Cardiac muscle cell (in vitro differentiated cells and primary cell): ENCODE measurements around the gene RAP1GDS1. TPM values are rescaled to one million over a fixed set of nuclear protein-coding genes. Genes with fewer than 3 reads are reported as not detected.

Source experiments
- DNase-seq, 2 donors: peaks; one replicate each; pipeline versions ENCODE4 v3.0.0 to v3.0.0-alpha.2; 2010 to 2017; ENCODE audit warnings: low read depth in 1 of 2, low spot score in 1 of 2
- H3K27ac ChIP-seq: fragments of 200-600 bp; sonication (generic); 2 replicates; pipeline ENCODE4 v1.5.1; 2016
- H3K27me3 ChIP-seq: fragments of 200-600 bp; sonication (generic); 2 replicates; pipeline ENCODE4 v1.6.0; 2016; ENCODE audit warnings: control low read depth
- H3K36me3 ChIP-seq: fragments of 200-600 bp; sonication (generic); 2 replicates; pipeline ENCODE4 v1.5.1; 2016; ENCODE audit warnings: control low read depth
- H3K4me1 ChIP-seq: fragments of 200-600 bp; sonication (generic); 2 replicates; pipeline ENCODE4 v1.8.1; 2017; ENCODE audit warnings: low read depth, mild to moderate bottlenecking, mixed run types
- H3K4me3 ChIP-seq: fragments of 200-600 bp; sonication (generic); 2 replicates; pipeline ENCODE4 v1.5.1; 2016; ENCODE audit warnings: mild to moderate bottlenecking
- H3K9me3 ChIP-seq: fragments of 200-600 bp; sonication (generic); 2 replicates; pipeline ENCODE4 v1.5.1; 2017; ENCODE audit warnings: low read depth, mild to moderate bottlenecking, control low read depth
- CTCF ChIP-seq: IDR thresholded peaks from 2 replicates; pipeline ENCODE4 v1.5.1; 2012; ENCODE audit warnings: low read depth, mild to moderate bottlenecking, low read length
- polyA plus RNA-seq: library from polyadenylated mRNA; unstranded; fragments of >200 nt; fragmentation: Nextera tagmentation; extraction: Ambion mirVana; gene quantifications from 2 replicates; pipeline ENCODE4 v1.2.1, GENCODE V29; 2016
- total RNA-seq: library from RNA; depleted of rRNA; stranded (reverse); fragments of >200 nt; gene quantifications from 2 replicates; pipeline ENCODE4 v1.2.3, GENCODE V29; 2016

The RAP1GDS1 gene
- total and polyA plus RNA-seq, 2 experiments from 2014 or later = 34.8 to 42.8 TPM

GRCh38 chr4:98305576-98305975 is 44.4 kb downstream of the RAP1GDS1 start:
- H3K4me3 ChIP-seq = no peak overlapping the region
- no peak for TF ChIP-seq CTCF
- no peaks in the 10 kb centered on the region for H3K27me3 ChIP-seq
- no peaks in the 10 kb centered on the region for H3K36me3 ChIP-seq
- no peak overlapping the region for H3K27ac ChIP-seq
- DNase-seq = no peak
- H3K4me1 ChIP-seq = no peaks in the 10 kb centered on the region
- no peaks in the 10 kb centered on the region for H3K9me3 ChIP-seq

DNA sequence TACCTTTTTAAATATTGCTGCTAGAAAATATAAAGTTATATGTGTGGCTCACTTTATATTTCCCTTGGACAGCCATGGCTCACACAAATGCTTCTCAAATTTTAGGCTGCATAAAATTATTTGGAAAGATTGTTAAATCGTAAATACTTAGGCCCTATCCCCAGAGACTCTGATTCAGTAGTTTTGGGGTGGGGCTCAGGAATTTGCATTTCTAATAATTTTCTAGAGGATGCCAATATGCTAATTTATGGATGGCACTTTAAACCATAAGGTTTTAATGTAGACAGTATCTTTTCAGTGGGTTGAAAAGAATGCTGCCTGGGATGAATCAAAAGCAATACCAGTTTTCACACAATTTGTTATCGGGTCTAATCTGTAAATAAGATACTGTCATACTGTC is 49.7 kb downstream of the RAP1GDS1 start:
- Histone ChIP-seq H3K4me3 (no peak overlapping the region), H3K9me3 (no peaks in the 10 kb centered on the region), H3K4me1 (no peaks in the 10 kb centered on the region), H3K27ac (no peak overlapping the region), H3K36me3 (no peaks in the 10 kb centered on the region), H3K27me3 (no peaks in the 10 kb centered on the region)
- no peak for DNase-seq
- no peak for TF ChIP-seq CTCF

DNA sequence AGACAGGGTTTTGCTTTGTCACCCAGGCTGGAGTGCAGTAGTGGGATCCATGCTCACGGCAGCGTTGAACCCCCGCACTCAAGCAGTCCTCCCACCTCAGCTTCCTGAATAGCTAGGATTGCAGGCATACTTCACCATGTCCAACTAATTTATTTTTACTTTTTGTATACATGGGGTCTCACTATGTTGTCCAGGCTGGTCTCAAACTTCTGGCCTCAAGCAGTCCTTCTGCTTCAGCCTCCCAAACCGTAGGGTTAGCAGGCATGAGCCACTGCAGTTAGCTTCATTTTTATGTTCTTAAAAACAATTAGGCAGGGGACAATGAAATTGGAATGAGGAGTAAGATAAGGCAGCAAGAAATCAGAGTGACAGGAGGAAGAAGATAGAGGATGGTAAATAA is 50.5 kb downstream of the RAP1GDS1 start:
- no peaks in the 10 kb centered on the region for H3K4me1 ChIP-seq
- no peak overlapping the region for H3K27ac ChIP-seq
- no peak for DNase-seq
- H3K27me3 ChIP-seq = no peaks in the 10 kb centered on the region
- TF ChIP-seq CTCF = no peak
- no peaks in the 10 kb centered on the region for H3K36me3 ChIP-seq
- H3K9me3 ChIP-seq = no peaks in the 10 kb centered on the region
- no peak overlapping the region for H3K4me3 ChIP-seq

- no peak for DNase-seq
- Histone ChIP-seq H3K9me3 (peaks cover 3% of the 10 kb centered on the region), H3K4me3 (no peak overlapping the region), H3K27ac (no peak overlapping the region), H3K27me3 (no peaks in the 10 kb centered on the region), H3K36me3 (no peaks in the 10 kb centered on the region), H3K4me1 (no peaks in the 10 kb centered on the region)
- TF ChIP-seq CTCF = no peak
These were observed 53.8 kb downstream of the RAP1GDS1 start for GRCh38 chr4:98314791-98315565.

DNA sequence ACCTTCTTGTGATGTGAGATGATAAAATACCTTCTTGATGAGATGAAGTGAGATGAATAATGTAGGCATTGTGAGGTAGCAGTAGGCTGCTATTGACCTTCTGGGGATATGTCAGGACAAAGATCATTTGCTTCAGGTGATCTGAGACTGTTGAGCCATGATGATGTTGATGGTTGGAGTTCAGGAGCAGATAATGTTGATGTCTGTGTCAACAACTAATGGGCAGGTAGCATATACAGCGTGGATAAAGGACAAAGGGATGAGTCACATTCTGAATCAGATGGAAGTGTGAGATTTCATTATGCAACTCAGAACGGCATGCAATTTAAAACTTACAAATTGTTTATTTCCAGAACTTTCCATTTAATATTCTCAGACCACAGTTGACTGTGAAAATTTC is 57.3 kb downstream of the RAP1GDS1 start:
- DNase-seq = no peak
- TF ChIP-seq CTCF = no peak
- H3K27me3 ChIP-seq = no peaks in the 10 kb centered on the region
- H3K27ac ChIP-seq = no peak overlapping the region
- no peaks in the 10 kb centered on the region for H3K36me3 ChIP-seq
- H3K4me3 ChIP-seq = no peak overlapping the region
- H3K4me1 ChIP-seq = no peaks in the 10 kb centered on the region
- H3K9me3 ChIP-seq = peaks cover 3% of the 10 kb centered on the region
